Aorta (tissue), 5 donors: Measurements from ENCODE around the gene GLI2. TPM values are rescaled to one million over a fixed set of nuclear protein-coding genes. Genes with fewer than 3 reads are reported as not detected.

Experiments
- ATAC-seq: fragments of 200-7000 bp; cut with Tn5 transposase; one replicate; pipeline ENCODE4 v1.9.1; 2022; ENCODE audit warnings: moderate library complexity; ENCODE audit not compliant: low FRiP score
- DNase-seq, 2 donors: peaks; one replicate each; pipeline ENCODE4 v3.0.0-alpha.2; 2020
- H3K27ac ChIP-seq, 2 donors: one replicate each; pipeline ENCODE4 v1.5.1; 2013; ENCODE audit warnings: low read length in 2 of 2, mild to moderate bottlenecking in 2 of 2, moderate library complexity in 2 of 2, control low read depth in 1 of 2, inconsistent platforms in 1 of 2, low read depth in 1 of 2
- H3K27me3 ChIP-seq, 2 donors: one replicate each; pipeline ENCODE4 v1.6.1; 2013; ENCODE audit warnings: control low read depth in 1 of 2, low read length in 1 of 2, mild to moderate bottlenecking in 1 of 2, moderate library complexity in 1 of 2; ENCODE audit not compliant: insufficient read depth in 2 of 2, control insufficient read depth in 1 of 2
- H3K36me3 ChIP-seq, 2 donors: one replicate each; pipeline ENCODE4 v1.6.1; 2013; ENCODE audit warnings: control low read depth in 1 of 2, low read length in 1 of 2, mild to moderate bottlenecking in 1 of 2; ENCODE audit not compliant: insufficient read depth in 2 of 2, control insufficient read depth in 1 of 2
- H3K4me1 ChIP-seq, 2 donors: one replicate each; pipeline ENCODE4 v1.6.1; 2013; ENCODE audit warnings: low read length in 2 of 2, control low read depth in 1 of 2, mild to moderate bottlenecking in 1 of 2, moderate library complexity in 1 of 2; ENCODE audit not compliant: insufficient read depth in 2 of 2, control insufficient read depth in 1 of 2
- H3K4me3 ChIP-seq, 2 donors: one replicate each; pipeline ENCODE4 v1.5.1; 2013; ENCODE audit warnings: low read length in 2 of 2, control low read depth in 1 of 2, mild to moderate bottlenecking in 1 of 2
- H3K9me3 ChIP-seq: one replicate; pipeline ENCODE4 v1.6.1; 2013; ENCODE audit warnings: mild to moderate bottlenecking, low read length; ENCODE audit not compliant: control insufficient read depth
- WGBS, 2 donors: extraction: QIAGEN DNeasy Blood & Tissue Kit; methylation state at CpG; one replicate each; pipeline ENCODE4 v1.1.7; 2013; 5-methylcytosine and 5-hydroxymethylcytosine counted together
- intact Hi-C, 2 donors: fragments of 100-400 bp; cut with DNase I; formaldehyde crosslinking; loops; one replicate each; pipeline versions ENCODE4 v1.14.2 to v1.15.0; 2022
- long read RNA-seq, 2 donors: library from polyadenylated mRNA; unstranded; transcript quantifications; one replicate each; pipeline ENCODE4 v2.0.0, GENCODE V29; 2020 to 2021
- polyA plus RNA-seq, 2 donors: library from polyadenylated mRNA; stranded (reverse); fragments of 200-250 nt; gene quantifications; one replicate each; pipeline ENCODE4 v1.2.3, GENCODE V29; 2013
- total RNA-seq, 2 donors: library from RNA; stranded (reverse); fragmentation: NEBNext Ultra II Directional; extraction: Animal tissue kit (Norgen Biotek cat#: 25700); gene quantifications; one replicate each; pipeline ENCODE4 v1.2.1, GENCODE V29; 2021
- donor health status: healthy with polysubstance abuse.
- donor health status: Bipolar disorder and iron deficiency.
- donor health status: DM: no; HTN: no; CAD: no.
- donor health status: DM: no; HTN: no; CAD: no.
- donor health status: DM: yes; HTN: yes; CAD: no.

Gene GLI2
- total RNA-seq (10 to 100 TPM in 1 of 2 donors, 1 to 10 TPM in 1; 9.0 to 18.5 TPM), polyA plus RNA-seq (1 to 10 TPM in 1 of 2 donors, under 1 TPM in 1; 0.88 to 1.9 TPM)
- long read RNA-seq, donor 1, partial matches to known transcripts = 0 of 8 reads
- long read RNA-seq, donor 1, other reads (novel, unspliced or antisense) = 8 of 8 reads
- long read RNA-seq, donor 2, partial matches to known transcripts = 1 of 15 reads
- long read RNA-seq, donor 2, other reads (novel, unspliced or antisense) = 14 of 15 reads

- ATAC-seq = peak; percentile 86
- DNase-seq = peak; percentile 82 to 93
- Histone ChIP-seq H3K9me3 (no peaks in the 10 kb centered on the region), H3K27me3 (no peaks in the 10 kb centered on the region), H3K4me1 (no peaks in the 10 kb centered on the region), H3K4me3 (peak within 1 kb of the TSS; percentile 29 to 46), H3K36me3 (no peaks in the 10 kb centered on the region), H3K27ac (peak within 1 kb of the TSS in 1 of 2 donors; percentile 16)
- WGBS, 2 donors = 0% methylated on average over 31 to 59 of the region's 59 CpGs
- intact Hi-C loops = loop anchor here (2.0 to 10.0 kb wide), 4 partner anchors 29 to 335 kb away; no protein-coding TSS in a partner anchor
These were observed at the start of gene GLI2 for GRCh38 chr2:120735746-120736170. GLI2 (plus strand) TSS chr2:120735868; CDS start chr2:120797321, 61,453 bp downstream.

GRCh38 chr2:120685974-120686297 lies 49.7 kb upstream of the GLI2 start:
- Histone ChIP-seq H3K4me1 (no peaks in the 10 kb centered on the region), H3K4me3 (no peak overlapping the region), H3K36me3 (no peaks in the 10 kb centered on the region), H3K27me3 (no peaks in the 10 kb centered on the region), H3K27ac (no peak overlapping the region), H3K9me3 (peaks cover 2% of the 10 kb centered on the region)
- intact Hi-C loops = no loop called here
- ATAC-seq = peak; percentile 39
- DNase-seq = no peak
- WGBS, 2 donors = 92% methylated on average over 12 of the region's 12 CpGs

- intact Hi-C loops = no loop called here
- Histone ChIP-seq H3K27ac (no peak overlapping the region), H3K4me1 (no peaks in the 10 kb centered on the region), H3K36me3 (no peaks in the 10 kb centered on the region), H3K27me3 (no peaks in the 10 kb centered on the region), H3K4me3 (no peak overlapping the region), H3K9me3 (peaks cover 4% of the 10 kb centered on the region)
- WGBS, 2 donors = 87 to 89% methylated on average over 16 of the region's 16 CpGs
- no peak for ATAC-seq
- peak in 1 of 2 donors; percentile 36 for DNase-seq
These were observed 49.0 kb upstream of the GLI2 start for GRCh38 chr2:120686511-120687168.

GRCh38 chr2:120687210-120687609 lies 48.5 kb upstream of the GLI2 start:
- 67 to 95% methylated on average over 2 of the region's 2 CpGs for WGBS, 2 donors
- H3K4me1 ChIP-seq = no peaks in the 10 kb centered on the region
- no peak overlapping the region for H3K4me3 ChIP-seq
- peaks cover 4% of the 10 kb centered on the region for H3K9me3 ChIP-seq
- DNase-seq (peak in 1 of 2 donors; percentile 9), ATAC-seq (no peak)
- no peaks in the 10 kb centered on the region for H3K27me3 ChIP-seq
- intact Hi-C loops = no loop called here
- H3K36me3 ChIP-seq = no peaks in the 10 kb centered on the region
- no peak overlapping the region for H3K27ac ChIP-seq

GRCh38 chr2:120690521-120690920 lies 45.1 kb upstream of the GLI2 start:
- peak in 1 of 2 donors; percentile 51 for DNase-seq
- WGBS, 2 donors = 69 to 70% methylated on average over 11 of the region's 11 CpGs
- no peak overlapping the region for H3K4me3 ChIP-seq
- no peak for ATAC-seq
- intact Hi-C loops = no loop called here
- no peaks in the 10 kb centered on the region for H3K27me3 ChIP-seq
- H3K27ac ChIP-seq = no peak overlapping the region
- no peaks in the 10 kb centered on the region for H3K4me1 ChIP-seq
- H3K9me3 ChIP-seq = peaks cover 4% of the 10 kb centered on the region
- no peaks in the 10 kb centered on the region for H3K36me3 ChIP-seq

GRCh38 chr2:120691410-120691809 lies 44.3 kb upstream of the GLI2 start:
- no peaks in the 10 kb centered on the region for H3K4me1 ChIP-seq
- no peak overlapping the region for H3K27ac ChIP-seq
- DNase-seq = peak in 1 of 2 donors; percentile 10
- H3K36me3 ChIP-seq = no peaks in the 10 kb centered on the region
- 91 to 94% methylated on average over 4 of the region's 4 CpGs for WGBS, 2 donors
- H3K4me3 ChIP-seq = no peak overlapping the region
- no peaks in the 10 kb centered on the region for H3K27me3 ChIP-seq
- ATAC-seq = no peak
- peaks cover 4% of the 10 kb centered on the region for H3K9me3 ChIP-seq
- intact Hi-C loops = no loop called here

- intact Hi-C loops = no loop called here
- H3K36me3 ChIP-seq = no peaks in the 10 kb centered on the region
- no peak overlapping the region for H3K4me3 ChIP-seq
- no peaks in the 10 kb centered on the region for H3K27me3 ChIP-seq
- peaks cover 3% of the 10 kb centered on the region for H3K9me3 ChIP-seq
- H3K4me1 ChIP-seq = no peaks in the 10 kb centered on the region
- ATAC-seq (no peak), DNase-seq (no peak)
- no peak overlapping the region for H3K27ac ChIP-seq
- 92 to 93% methylated on average over 6 of the region's 6 CpGs for WGBS, 2 donors
These were observed 43.0 kb upstream of the GLI2 start for GRCh38 chr2:120692691-120693090.

- no peak overlapping the region for H3K4me3 ChIP-seq
- WGBS, 2 donors = 91% methylated on average over 2 of the region's 2 CpGs
- H3K27me3 ChIP-seq = no peaks in the 10 kb centered on the region
- intact Hi-C loops = no loop called here
- no peak for ATAC-seq
- H3K4me1 ChIP-seq = no peaks in the 10 kb centered on the region
- no peaks in the 10 kb centered on the region for H3K36me3 ChIP-seq
- H3K9me3 ChIP-seq = peaks cover 3% of the 10 kb centered on the region
- no peak for DNase-seq
- H3K27ac ChIP-seq = no peak overlapping the region
These were observed 42.5 kb upstream of the GLI2 start for GRCh38 chr2:120693121-120693520.

- Histone ChIP-seq H3K4me1 (no peaks in the 10 kb centered on the region), H3K9me3 (peaks cover 3% of the 10 kb centered on the region), H3K27me3 (no peaks in the 10 kb centered on the region), H3K4me3 (no peak overlapping the region), H3K36me3 (no peaks in the 10 kb centered on the region), H3K27ac (no peak overlapping the region)
- WGBS, 2 donors = 86 to 92% methylated on average over 4 of the region's 4 CpGs
- ATAC-seq (no peak), DNase-seq (no peak)
- intact Hi-C loops = loop anchor here in 1 of 2 donors (2.0 kb wide), 1 partner anchor 385 kb away; no protein-coding TSS in a partner anchor
These were observed 41.6 kb upstream of the GLI2 start for GRCh38 chr2:120694034-120694433.
